GM23338 (cell line): Measurements from ENCODE around the gene GUCY1B1. TPM values are rescaled to one million over a fixed set of nuclear protein-coding genes. Genes with fewer than 3 reads are reported as not detected.

ENCODE experiments used
- ATAC-seq: fragments of 200-7000 bp; cut with Tn5 transposase; 3 replicates; pipeline ENCODE4 v1.9.1; 2020
- DNase-seq: peaks from one replicate; pipeline ENCODE4 v3.0.0-alpha.2; 2015; ENCODE audit warnings: low spot score
- H2AFZ ChIP-seq: fragments of 200-600 bp; sonication (generic); 2 replicates; pipeline ENCODE4 v1.8.0; 2016; ENCODE audit warnings: antibody characterized with exemption, mild to moderate bottlenecking, moderate library complexity
- H3F3A ChIP-seq: fragments of 200-600 bp; sonication (generic); replicated peaks from 2 replicates; pipeline ENCODE4 v1.8.0; 2017; ENCODE audit warnings: antibody characterized with exemption, mixed run types, low read depth
- H3K27ac ChIP-seq: fragments of 200-600 bp; sonication (generic); 2 replicates; pipeline ENCODE4 v1.6.1; 2016; ENCODE audit warnings: low read depth
- H3K27me3 ChIP-seq: fragments of 200-600 bp; sonication (generic); 2 replicates; pipeline ENCODE4 v1.8.0; 2016; ENCODE audit warnings: mild to moderate bottlenecking, mixed run types, moderate library complexity; ENCODE audit not compliant: insufficient read depth
- H3K36me3 ChIP-seq: fragments of 200-600 bp; sonication (generic); 2 replicates; pipeline ENCODE4 v1.8.0; 2016; ENCODE audit warnings: mild to moderate bottlenecking; ENCODE audit not compliant: insufficient read depth
- H3K4me1 ChIP-seq: fragments of 200-600 bp; sonication (generic); 2 replicates; pipeline ENCODE4 v1.8.0; 2016; ENCODE audit warnings: mild to moderate bottlenecking, moderate library complexity; ENCODE audit not compliant: insufficient read depth
- H3K4me2 ChIP-seq: fragments of 200-600 bp; sonication (generic); 2 replicates; pipeline ENCODE4 v1.7.1; 2017; ENCODE audit warnings: mixed run types
- H3K4me3 ChIP-seq: fragments of 200-600 bp; sonication (generic); 2 replicates; pipeline ENCODE4 v1.6.1; 2016; ENCODE audit warnings: mixed run types
- H3K79me2 ChIP-seq: fragments of 200-600 bp; sonication (generic); replicated peaks from 2 replicates; pipeline ENCODE4 v1.8.0; 2017; ENCODE audit warnings: mild to moderate bottlenecking; ENCODE audit not compliant: insufficient read depth
- H3K9me2 ChIP-seq: fragments of 200-600 bp; sonication (generic); 2 replicates; pipeline ENCODE4 v1.8.0; 2017; ENCODE audit not compliant: insufficient read depth
- H4K20me1 ChIP-seq: fragments of 200-600 bp; sonication (generic); replicated peaks from 2 replicates; pipeline ENCODE4 v1.8.0; 2017; ENCODE audit warnings: mild to moderate bottlenecking; ENCODE audit not compliant: insufficient read depth
- H3K27ac Mint-ChIP-seq: 2 replicates; pipeline ENCODE4 v1.8.0; 2020; ENCODE audit warnings: inconsistent platforms, mild to moderate bottlenecking, moderate library complexity, mixed read lengths
- H3K27me3 Mint-ChIP-seq: 3 replicates; pipeline ENCODE4 v1.8.0; 2022; ENCODE audit warnings: low read depth, mild to moderate bottlenecking, moderate library complexity, mixed read lengths, inconsistent platforms; ENCODE audit not compliant: insufficient read depth, poor library complexity
- H3K36me3 Mint-ChIP-seq: 3 replicates; pipeline ENCODE4 v1.8.0; 2021; ENCODE audit warnings: low read depth, mild to moderate bottlenecking, inconsistent platforms, moderate library complexity, mixed read lengths
- H3K4me1 Mint-ChIP-seq: 3 replicates; pipeline ENCODE4 v1.8.0; 2020; ENCODE audit warnings: mild to moderate bottlenecking, inconsistent platforms, mixed read lengths
- H3K4me3 Mint-ChIP-seq: 3 replicates; pipeline ENCODE4 v1.8.0; 2021; ENCODE audit warnings: moderate library complexity, mild to moderate bottlenecking, inconsistent platforms, mixed read lengths
- H3K9me3 Mint-ChIP-seq: 3 replicates; pipeline ENCODE4 v1.8.0; 2020; ENCODE audit warnings: moderate library complexity, mild to moderate bottlenecking, inconsistent platforms, mixed read lengths
- CTCF ChIP-seq, 2 experiments: fragments of 200-600 bp in 1 of 2; sonication (generic) in 1 of 2; conservative IDR thresholded peaks; 2 replicates each; pipeline versions ENCODE4 v1.5.1 to v1.6.1; 2016 to 2017; ENCODE audit warnings: antibody characterized with exemption in 2 of 2, low read depth in 2 of 2, mild to moderate bottlenecking in 2 of 2, moderate library complexity in 1 of 2
- ETS1 ChIP-seq: IDR thresholded peaks from 2 replicates; pipeline ENCODE4 v1.6.1; 2016; ENCODE audit warnings: antibody characterized with exemption
- EZH2 ChIP-seq: fragments of 200-600 bp; sonication (generic); IDR thresholded peaks from one replicate; pipeline ENCODE4 v1.8.0; 2017; ENCODE audit warnings: antibody characterized with exemption, mild to moderate bottlenecking, low read depth; ENCODE audit not compliant: unreplicated experiment
- EZH2phosphoT487 ChIP-seq: fragments of 200-600 bp; sonication (generic); IDR thresholded peaks from one replicate; pipeline ENCODE4 v1.8.1; 2018; ENCODE audit warnings: antibody characterized with exemption; ENCODE audit not compliant: unreplicated experiment
- JUNB ChIP-seq: IDR thresholded peaks from one replicate; pipeline ENCODE4 v1.6.1; 2016; ENCODE audit warnings: antibody characterized with exemption; ENCODE audit not compliant: unreplicated experiment
- NANOG ChIP-seq: IDR thresholded peaks from 2 replicates; pipeline ENCODE4 v1.6.1; 2016; ENCODE audit warnings: antibody characterized with exemption, borderline replicate concordance
- POLR2AphosphoS5 ChIP-seq: IDR thresholded peaks from 2 replicates; pipeline ENCODE4 v1.6.1; 2016; ENCODE audit warnings: antibody characterized with exemption, low read depth
- REST ChIP-seq: IDR thresholded peaks from one replicate; pipeline ENCODE4 v1.6.1; 2018; ENCODE audit warnings: antibody characterized with exemption; ENCODE audit not compliant: unreplicated experiment
- STAT1 ChIP-seq: IDR thresholded peaks from one replicate; pipeline ENCODE4 v1.6.1; 2016; ENCODE audit warnings: antibody characterized with exemption; ENCODE audit not compliant: unreplicated experiment
- ZNF114 ChIP-seq: fragments of 250-450 bp; sonication (Bioruptor Pico); IDR thresholded peaks from 2 replicates; pipeline ENCODE4 v1.5.0; 2020; ENCODE audit warnings: mild to moderate bottlenecking, moderate library complexity
- ZNF331 ChIP-seq: fragments of 250-450 bp; sonication (Bioruptor Pico); IDR thresholded peaks from 2 replicates; pipeline ENCODE4 v1.5.0; 2020; ENCODE audit warnings: low read depth, mild to moderate bottlenecking, moderate library complexity
- ZNF462 ChIP-seq: fragments of 250-450 bp; sonication (Bioruptor Pico); IDR thresholded peaks from 2 replicates; pipeline ENCODE4 v1.5.0; 2020; ENCODE audit warnings: mild to moderate bottlenecking, moderate library complexity
- polyA plus RNA-seq: library from polyadenylated mRNA; unstranded; fragments of >200 nt; fragmentation: Nextera tagmentation; extraction: Ambion mirVana; gene quantifications from 2 replicates; pipeline ENCODE4 v1.2.1, GENCODE V29; 2016
- total RNA-seq: library from RNA; depleted of rRNA; stranded (reverse); fragments of >200 nt; shearing (Covaris generic); gene quantifications from 2 replicates; pipeline ENCODE4 v1.2.3, GENCODE V29; 2014

The GUCY1B1 gene
- total and polyA plus RNA-seq, 2 experiments from 2014 or later, result 2.6 to 4.3 TPM

GRCh38 chr4:155774033-155774432 is 15.2 kb downstream of the GUCY1B1 start:
- Mint-ChIP-seq H3K27ac (no peak overlapping the region), H3K9me3 (no peaks in the 10 kb centered on the region), H3K4me3 (no peak overlapping the region), H3K4me1 (peaks cover 30% of the 10 kb centered on the region), H3K27me3 (peaks cover 2% of the 10 kb centered on the region), H3K36me3 (no peaks in the 10 kb centered on the region)
- no peak for TF ChIP-seq ZNF462
- TF ChIP-seq ZNF331 (CRISPR knock-in tag), result no peak
- TF ChIP-seq CTCF (conservative IDR thresholded peaks at IDR 0.05; ENCODE audit: low read depth in 2 of 2), result no peak
- TF ChIP-seq ZNF114 (CRISPR knock-in tag), result no peak
- TF ChIP-seq NANOG, result no peak
- TF ChIP-seq JUNB, result no peak
- TF ChIP-seq ETS1, result no peak
- TF ChIP-seq EZH2phosphoT487, result no peak
- TF ChIP-seq POLR2AphosphoS5, result no peak
- no peak for TF ChIP-seq EZH2
- TF ChIP-seq REST, result no peak
- TF ChIP-seq STAT1, result no peak
- Histone ChIP-seq H3K27me3 (no peaks in the 10 kb centered on the region), H3K4me1 (peaks cover 24% of the 10 kb centered on the region), H3K79me2 (no peaks in the 10 kb centered on the region), H3K9me2 (no peaks in the 10 kb centered on the region), H3K27ac (no peak overlapping the region), H3K4me2 (no peak overlapping the region), H4K20me1 (no peaks in the 10 kb centered on the region), H3K36me3 (no peaks in the 10 kb centered on the region), H2AFZ (no peak overlapping the region), H3F3A (no peaks in the 10 kb centered on the region), H3K4me3 (no peak overlapping the region)
- no peak for DNase-seq
- no peak for ATAC-seq
